ENCODE results near the gene CDK18. TPM values are rescaled to one million over a fixed set of nuclear protein-coding genes. Genes with fewer than 3 reads are reported as not detected.

Gene CDK18
- total and polyA plus RNA-seq, 4 donors, result 2.4 to 3.7 (median 3.1) TPM

- no peaks in the 10 kb centered on the region for H3K36me3 ChIP-seq (ENCODE audit: control insufficient read depth in 4 of 4, insufficient read depth in 3 of 4, low read depth in 1 of 4, low read length in 3 of 4)
- no peaks in the 10 kb centered on the region for H3K27me3 ChIP-seq (ENCODE audit: control insufficient read depth in 4 of 4, insufficient read depth in 4 of 4, low read length in 3 of 4)
- no peak overlapping the region for H3K27ac ChIP-seq (ENCODE audit: low read depth in 1 of 2, low read length in 2 of 2)
- H3K9me3 ChIP-seq (ENCODE audit: control insufficient read depth in 4 of 4, low read length in 3 of 4), result no peaks in the 10 kb centered on the region
- no peak overlapping the region for H3K4me3 ChIP-seq (ENCODE audit: low read depth in 1 of 3, low read length in 3 of 3)
- no peaks in the 10 kb centered on the region for H3K4me1 ChIP-seq (ENCODE audit: control insufficient read depth in 4 of 4, insufficient read depth in 4 of 4, low read length in 3 of 4)
- 81% methylated on average over 16 of the region's 16 CpGs for WGBS
- DNase-seq (ENCODE audit: low spot score), result no peak
- TF ChIP-seq MAX (IDR thresholded peaks at IDR 0.05), result no peak
- TF ChIP-seq EGR1 (IDR thresholded peaks at IDR 0.05; ENCODE audit: low read depth in 2 of 2), result no peak
- TF ChIP-seq RAD21 (IDR thresholded peaks at IDR 0.05), result no peak
- no peak for TF ChIP-seq REST (IDR thresholded peaks at IDR 0.05)
- no peak for TF ChIP-seq GABPA (IDR thresholded peaks at IDR 0.05 in 1 of 2, conservative IDR thresholded peaks at IDR 0.05 in 1 of 2)
- TF ChIP-seq CTCF (IDR thresholded peaks at IDR 0.05; ENCODE audit: low read depth, low read length, missing input control), result no peak
- TF ChIP-seq NR2F2 (IDR thresholded peaks at IDR 0.05), result no peak
- TF ChIP-seq ZBTB33 (IDR thresholded peaks at IDR 0.05), result no peak
- TF ChIP-seq FOXA2 (IDR thresholded peaks at IDR 0.05), result no peak
- no peak for TF ChIP-seq YY1 (IDR thresholded peaks at IDR 0.05)
- no peak for TF ChIP-seq TAF1 (conservative IDR thresholded peaks at IDR 0.05)
- no peak for TF ChIP-seq HNF4A (conservative IDR thresholded peaks at IDR 0.05)
- H3K9ac ChIP-seq (ENCODE audit: low read depth in 1 of 2, low read length in 2 of 2), result no peak overlapping the region
Measured at GRCh38 chr1:205523261-205523890, 18.9 kb downstream of the CDK18 start.

- 55% methylated on average over 16 of the region's 16 CpGs for WGBS
- Histone ChIP-seq H3K9me3 (ENCODE audit: control insufficient read depth in 4 of 4, low read length in 3 of 4) (no peaks in the 10 kb centered on the region), H3K27me3 (ENCODE audit: control insufficient read depth in 4 of 4, insufficient read depth in 4 of 4, low read length in 3 of 4) (no peaks in the 10 kb centered on the region), H3K27ac (ENCODE audit: low read depth in 1 of 2, low read length in 2 of 2) (no peak overlapping the region), H3K9ac (ENCODE audit: low read depth in 1 of 2, low read length in 2 of 2) (no peak overlapping the region), H3K4me1 (ENCODE audit: control insufficient read depth in 4 of 4, insufficient read depth in 4 of 4, low read length in 3 of 4) (no peaks in the 10 kb centered on the region), H3K4me3 (ENCODE audit: low read depth in 1 of 3, low read length in 3 of 3) (no peak overlapping the region), H3K36me3 (ENCODE audit: control insufficient read depth in 4 of 4, insufficient read depth in 3 of 4, low read depth in 1 of 4, low read length in 3 of 4) (no peaks in the 10 kb centered on the region)
- DNase-seq (ENCODE audit: low spot score), result peak; percentile 81
- peak; percentile 80 for TF ChIP-seq CTCF (IDR thresholded peaks at IDR 0.05; ENCODE audit: low read depth, low read length, missing input control)
- TF ChIP-seq HNF4G (IDR thresholded peaks at IDR 0.05), result no peak
- TF ChIP-seq SP1 (IDR thresholded peaks at IDR 0.05), result no peak
- no peak for TF ChIP-seq FOXA1 (IDR thresholded peaks at IDR 0.05)
- no peak for TF ChIP-seq EGR1 (IDR thresholded peaks at IDR 0.05; ENCODE audit: low read depth in 2 of 2)
- TF ChIP-seq FOXA2 (IDR thresholded peaks at IDR 0.05), result no peak
- TF ChIP-seq YY1 (IDR thresholded peaks at IDR 0.05), result no peak
- TF ChIP-seq RAD21 (IDR thresholded peaks at IDR 0.05), result peak; percentile 92 to 97
- TF ChIP-seq MAX (IDR thresholded peaks at IDR 0.05), result no peak
- no peak for TF ChIP-seq RXRA (IDR thresholded peaks at IDR 0.05)
- TF ChIP-seq ZBTB33 (IDR thresholded peaks at IDR 0.05), result no peak
Measured at GRCh38 chr1:205523891-205524793, 19.7 kb downstream of the CDK18 start.
